GM19023 (cell line): ENCODE measurements around the gene C2orf49.

Experiments used
- ATAC-seq: cut with Tn5 transposase; IDR thresholded peaks from one replicate; pipeline ENCODE4 v1.9.1; 2021; ENCODE audit warnings: mild to moderate bottlenecking, moderate library complexity; ENCODE audit not compliant: unreplicated experiment

C2orf49 gene

GRCh38 chr2:105397953-105398335 is 60.6 kb downstream of the C2orf49 start:
- no peak for ATAC-seq

- ATAC-seq: peak; percentile 100
Measured at GRCh38 chr2:105398336-105399206, 61.2 kb downstream of the C2orf49 start, which contains the start of gene FHL2. TSS of gene FHL2 (minus strand) at chr2:105399051. CDS start at chr2:105386516, 12,535 bp downstream.
